Measurements from ENCODE around the gene ERG. TPM values are rescaled to one million over a fixed set of nuclear protein-coding genes. Genes with fewer than 3 reads are reported as not detected.

Gene ERG
- total RNA-seq, 1 donor from 2014 or later = 0.12 TPM

DNA sequence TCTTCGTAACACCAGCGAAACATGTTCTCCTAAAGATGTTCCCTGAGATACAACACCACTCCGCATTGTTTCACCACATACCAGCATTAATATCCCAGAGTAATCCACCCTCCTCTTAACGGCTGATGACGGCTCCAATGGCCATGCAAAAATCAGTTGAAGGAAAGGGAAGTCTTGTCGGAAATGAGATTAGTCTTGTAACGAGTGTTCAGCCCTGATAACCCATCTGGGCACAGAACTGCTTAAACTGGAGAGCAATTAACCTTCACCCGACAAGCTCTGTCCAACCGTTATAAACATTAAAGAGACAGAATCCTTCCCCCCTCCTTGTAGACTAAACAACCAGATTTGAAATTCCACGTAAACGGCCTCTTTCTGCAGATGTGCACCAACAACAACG lies 21.9 kb downstream of the ERG start:
- intact Hi-C loops (cut with micrococcal nuclease) = no loop called here
- H3K36me3 Mint-ChIP-seq (ENCODE audit: low read depth) = no peaks in the 10 kb centered on the region
- H3K9me3 Mint-ChIP-seq = no peaks in the 10 kb centered on the region
- H3K27me3 Mint-ChIP-seq = peaks cover 70% of the 10 kb centered on the region
- H3K4me1 Mint-ChIP-seq = peaks cover 9% of the 10 kb centered on the region
- DNase-seq = no peak
- no peak overlapping the region for H3K27ac Mint-ChIP-seq
- no peak overlapping the region for H3K4me3 Mint-ChIP-seq

DNA sequence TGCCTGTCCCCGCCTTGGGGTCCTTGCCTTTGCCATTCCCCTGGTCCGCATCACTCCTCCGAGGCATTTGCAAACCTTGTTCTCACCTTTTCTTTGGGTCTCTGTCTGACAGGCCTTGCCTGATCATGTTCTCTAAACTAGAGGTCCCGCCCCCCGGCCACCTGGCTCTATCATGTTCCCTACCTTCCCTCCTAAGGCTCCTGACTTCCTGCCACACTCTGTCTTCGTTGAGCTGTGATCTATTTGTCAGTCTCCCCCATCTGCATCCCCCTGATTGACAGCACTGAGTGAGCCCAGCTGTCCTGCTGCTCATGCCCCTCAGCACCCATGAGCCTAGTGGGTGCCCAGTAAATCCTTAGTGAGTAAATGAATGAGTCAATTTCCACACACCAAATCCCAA lies 22.8 kb downstream of the ERG start:
- intact Hi-C loops (cut with micrococcal nuclease) = no loop called here
- DNase-seq = no peak

DNA sequence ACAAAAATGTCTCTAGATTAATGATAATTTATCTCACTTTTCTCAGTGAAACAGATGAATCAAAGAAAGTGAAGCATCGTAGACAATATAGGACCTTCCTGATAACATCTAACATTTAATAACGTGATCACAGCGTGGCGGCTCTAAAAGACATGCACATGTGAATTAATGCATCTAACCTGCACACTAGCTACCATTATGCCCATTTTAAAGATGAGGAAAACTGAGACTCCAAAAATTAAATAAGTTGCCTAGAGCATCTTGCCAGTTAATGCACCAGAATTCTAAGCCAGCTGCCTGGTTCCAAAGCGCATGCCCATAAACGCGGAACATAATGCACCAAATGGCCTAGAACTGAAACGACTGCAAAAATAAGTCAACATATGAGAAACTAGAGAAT lies 23.5 kb downstream of the ERG start:
- intact Hi-C loops (cut with micrococcal nuclease) = no loop called here
- Mint-ChIP-seq H3K27me3 (peaks cover 67% of the 10 kb centered on the region), H3K4me3 (no peak overlapping the region), H3K36me3 (ENCODE audit: low read depth) (no peaks in the 10 kb centered on the region), H3K27ac (no peak overlapping the region), H3K9me3 (no peaks in the 10 kb centered on the region), H3K4me1 (peaks cover 9% of the 10 kb centered on the region)
- no peak for DNase-seq

More for the DNA sequence above, 22.8 kb downstream of the ERG start:
- H3K36me3 Mint-ChIP-seq (ENCODE audit: low read depth) = no peaks in the 10 kb centered on the region
- H3K4me3 Mint-ChIP-seq = no peak overlapping the region
- H3K9me3 Mint-ChIP-seq = no peaks in the 10 kb centered on the region
- H3K27me3 Mint-ChIP-seq = peaks cover 70% of the 10 kb centered on the region
- H3K4me1 Mint-ChIP-seq = peaks cover 9% of the 10 kb centered on the region
- no peak overlapping the region for H3K27ac Mint-ChIP-seq

GRCh38 chr21:38474124-38474523 lies 24.2 kb downstream of the ERG start:
- H3K4me3 Mint-ChIP-seq = no peak overlapping the region
- peaks cover 60% of the 10 kb centered on the region for H3K27me3 Mint-ChIP-seq

GRCh38 chr21:38472412-38473108 lies 25.7 kb downstream of the ERG start:
- Mint-ChIP-seq H3K27me3 (peaks cover 49% of the 10 kb centered on the region), H3K36me3 (ENCODE audit: low read depth) (no peaks in the 10 kb centered on the region), H3K9me3 (peaks cover 3% of the 10 kb centered on the region), H3K4me1 (no peaks in the 10 kb centered on the region), H3K4me3 (no peak overlapping the region), H3K27ac (no peak overlapping the region)
- intact Hi-C loops (cut with micrococcal nuclease) = no loop called here
- no peak for DNase-seq

More at GRCh38 chr21:38474124-38474523, 24.2 kb downstream of the ERG start:
- intact Hi-C loops (cut with micrococcal nuclease) = no loop called here
- no peaks in the 10 kb centered on the region for H3K36me3 Mint-ChIP-seq (ENCODE audit: low read depth)
- H3K27ac Mint-ChIP-seq = no peak overlapping the region
- peaks cover 7% of the 10 kb centered on the region for H3K4me1 Mint-ChIP-seq
- H3K9me3 Mint-ChIP-seq = peaks cover 2% of the 10 kb centered on the region
- DNase-seq = no peak

DNA sequence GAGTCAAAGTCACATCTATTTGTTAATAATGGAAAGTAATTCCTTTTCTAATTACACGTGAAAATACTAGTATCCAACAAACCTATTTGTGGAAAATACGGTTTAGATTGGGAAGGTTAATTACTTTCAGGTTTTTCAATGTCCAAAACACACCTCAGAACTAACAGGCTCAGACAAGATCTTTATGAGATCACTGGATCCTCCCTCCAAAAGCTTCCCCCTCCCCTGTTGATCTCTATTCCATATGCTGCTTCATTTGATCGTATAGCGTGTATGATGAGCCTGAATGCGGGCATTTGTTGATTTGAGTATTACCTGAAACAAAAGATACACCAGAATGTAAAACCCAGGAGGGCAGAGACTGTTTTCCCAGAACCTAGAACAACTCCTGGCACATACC lies 26.5 kb downstream of the ERG start:
- DNase-seq = no peak
- Mint-ChIP-seq H3K27ac (no peak overlapping the region), H3K4me1 (no peaks in the 10 kb centered on the region), H3K36me3 (ENCODE audit: low read depth) (no peaks in the 10 kb centered on the region), H3K4me3 (no peak overlapping the region), H3K27me3 (peaks cover 46% of the 10 kb centered on the region), H3K9me3 (peaks cover 3% of the 10 kb centered on the region)
- intact Hi-C loops (cut with micrococcal nuclease) = no loop called here

DNA sequence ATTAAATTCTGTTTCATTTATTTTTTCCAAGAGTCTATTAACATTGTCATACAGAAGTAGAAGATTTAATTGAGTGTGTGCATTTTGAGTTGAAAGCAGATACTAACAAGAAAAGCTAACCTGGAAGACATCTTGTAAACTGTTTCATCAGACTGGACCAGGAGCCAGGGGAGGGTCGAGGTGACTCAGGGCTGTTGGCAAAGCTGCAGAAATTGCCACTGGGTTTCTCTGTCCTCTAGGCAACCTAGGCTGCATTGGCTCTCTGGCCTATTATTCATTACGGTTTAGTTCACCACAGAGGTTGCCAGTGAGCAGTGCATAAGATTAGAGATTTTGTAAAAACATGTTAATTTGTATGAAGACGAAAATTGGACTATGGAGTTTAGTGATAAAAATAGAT lies 27.5 kb downstream of the ERG start:
- H3K36me3 Mint-ChIP-seq (ENCODE audit: low read depth) = no peaks in the 10 kb centered on the region
- no peak overlapping the region for H3K27ac Mint-ChIP-seq
- no peak overlapping the region for H3K4me3 Mint-ChIP-seq
- intact Hi-C loops (cut with micrococcal nuclease) = no loop called here
- peaks cover 36% of the 10 kb centered on the region for H3K27me3 Mint-ChIP-seq
- H3K4me1 Mint-ChIP-seq = no peaks in the 10 kb centered on the region
- peaks cover 3% of the 10 kb centered on the region for H3K9me3 Mint-ChIP-seq
- DNase-seq = no peak

- no peaks in the 10 kb centered on the region for H3K4me1 Mint-ChIP-seq
- intact Hi-C loops (cut with micrococcal nuclease) = no loop called here
- H3K27me3 Mint-ChIP-seq = peaks cover 25% of the 10 kb centered on the region
- DNase-seq = no peak
- H3K4me3 Mint-ChIP-seq = no peak overlapping the region
- H3K9me3 Mint-ChIP-seq = peaks cover 3% of the 10 kb centered on the region
- no peaks in the 10 kb centered on the region for H3K36me3 Mint-ChIP-seq (ENCODE audit: low read depth)
- H3K27ac Mint-ChIP-seq = no peak overlapping the region
Observed at GRCh38 chr21:38469642-38470041, 28.6 kb downstream of the ERG start.

DNA sequence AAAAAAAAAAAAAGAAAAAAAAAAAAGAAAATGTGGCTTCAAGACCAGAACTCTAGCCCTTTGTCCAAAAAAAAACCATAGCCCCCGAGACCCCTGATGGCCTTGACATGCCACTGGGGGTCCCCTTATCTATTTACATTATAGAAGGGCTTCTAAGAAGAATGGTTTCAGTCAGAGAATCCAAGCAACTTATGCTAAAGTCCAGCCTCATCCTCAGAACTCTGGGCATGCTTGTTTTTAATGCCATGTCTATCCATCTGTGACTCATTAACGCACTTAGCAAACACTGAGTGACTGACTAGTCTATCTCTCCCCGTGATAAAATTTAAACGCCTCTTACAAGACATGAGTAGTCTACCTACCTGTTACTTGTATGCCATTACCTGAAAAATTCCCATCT lies 29.3 kb downstream of the ERG start:
- Mint-ChIP-seq H3K4me3 (no peak overlapping the region), H3K27me3 (peaks cover 20% of the 10 kb centered on the region), H3K9me3 (peaks cover 3% of the 10 kb centered on the region), H3K27ac (no peak overlapping the region), H3K36me3 (ENCODE audit: low read depth) (no peaks in the 10 kb centered on the region), H3K4me1 (no peaks in the 10 kb centered on the region)
- DNase-seq = no peak
- intact Hi-C loops (cut with micrococcal nuclease) = no loop called here

GRCh38 chr21:38467911-38468310 lies 30.4 kb downstream of the ERG start:
- peaks cover 13% of the 10 kb centered on the region for H3K27me3 Mint-ChIP-seq

DNA sequence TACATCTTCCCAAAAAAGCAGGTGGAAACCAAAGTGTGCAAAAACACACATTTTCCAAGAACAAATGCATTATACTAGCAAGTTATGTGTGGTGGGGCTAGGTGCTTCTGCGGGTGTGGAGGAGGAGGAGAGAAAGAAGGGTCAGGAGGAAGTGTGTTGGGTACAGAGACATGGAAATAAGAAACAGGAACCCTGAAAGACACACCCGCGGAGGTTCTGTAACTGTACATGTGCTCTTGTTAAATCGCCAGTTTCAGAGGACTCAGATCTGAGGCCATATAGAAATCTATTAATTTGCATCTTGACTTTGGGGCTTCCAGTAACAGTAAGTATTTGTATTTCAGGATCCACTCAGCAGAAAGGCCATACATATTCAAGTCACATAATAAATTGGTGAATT lies 30.9 kb downstream of the ERG start:
- intact Hi-C loops (cut with micrococcal nuclease) = no loop called here
- no peaks in the 10 kb centered on the region for H3K4me1 Mint-ChIP-seq
- no peak overlapping the region for H3K4me3 Mint-ChIP-seq
- H3K9me3 Mint-ChIP-seq = peaks cover 3% of the 10 kb centered on the region
- H3K27ac Mint-ChIP-seq = no peak overlapping the region
- DNase-seq = no peak
- H3K36me3 Mint-ChIP-seq (ENCODE audit: low read depth) = no peaks in the 10 kb centered on the region
- H3K27me3 Mint-ChIP-seq = peaks cover 9% of the 10 kb centered on the region

More at GRCh38 chr21:38467911-38468310, 30.4 kb downstream of the ERG start:
- peaks cover 3% of the 10 kb centered on the region for H3K9me3 Mint-ChIP-seq
- no peak for DNase-seq
- no peak overlapping the region for H3K4me3 Mint-ChIP-seq
- intact Hi-C loops (cut with micrococcal nuclease) = no loop called here
- H3K36me3 Mint-ChIP-seq (ENCODE audit: low read depth) = no peaks in the 10 kb centered on the region
- H3K4me1 Mint-ChIP-seq = no peaks in the 10 kb centered on the region
- no peak overlapping the region for H3K27ac Mint-ChIP-seq

DNA sequence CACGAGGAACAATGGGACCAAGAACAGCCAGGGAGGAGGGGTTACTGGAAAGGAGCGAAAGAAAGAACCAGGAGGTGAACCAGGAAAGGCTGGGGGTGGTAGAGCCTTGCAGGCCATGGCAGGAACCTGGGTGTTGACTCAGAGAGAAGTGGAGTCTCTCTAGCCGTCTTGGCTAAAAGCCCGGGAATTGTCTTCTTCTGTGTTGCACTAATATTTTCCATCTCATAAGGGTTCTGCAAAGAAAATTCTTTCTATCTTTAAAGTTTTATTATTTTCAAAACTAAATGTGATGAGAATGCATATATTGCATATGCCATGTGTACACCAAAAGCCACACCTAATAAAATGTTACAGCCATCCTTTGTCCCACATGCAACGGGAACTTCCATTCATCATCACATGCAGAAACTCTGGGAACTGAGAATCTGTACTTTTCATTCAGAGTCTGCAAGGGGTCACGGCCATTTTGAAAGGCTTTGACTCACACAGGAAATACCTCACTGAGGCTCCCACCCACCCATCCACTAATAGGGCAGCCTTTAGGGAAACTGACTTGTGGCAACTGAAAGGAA lies 38.0 kb downstream of the ERG start:
- DNase-seq = no peak
- intact Hi-C loops (cut with micrococcal nuclease) = no loop called here
- no peaks in the 10 kb centered on the region for H3K36me3 Mint-ChIP-seq (ENCODE audit: low read depth)
- H3K9me3 Mint-ChIP-seq = no peaks in the 10 kb centered on the region
- no peaks in the 10 kb centered on the region for H3K4me1 Mint-ChIP-seq
- H3K27ac Mint-ChIP-seq = no peak overlapping the region
- H3K27me3 Mint-ChIP-seq = no peaks in the 10 kb centered on the region
- no peak overlapping the region for H3K4me3 Mint-ChIP-seq

DNA sequence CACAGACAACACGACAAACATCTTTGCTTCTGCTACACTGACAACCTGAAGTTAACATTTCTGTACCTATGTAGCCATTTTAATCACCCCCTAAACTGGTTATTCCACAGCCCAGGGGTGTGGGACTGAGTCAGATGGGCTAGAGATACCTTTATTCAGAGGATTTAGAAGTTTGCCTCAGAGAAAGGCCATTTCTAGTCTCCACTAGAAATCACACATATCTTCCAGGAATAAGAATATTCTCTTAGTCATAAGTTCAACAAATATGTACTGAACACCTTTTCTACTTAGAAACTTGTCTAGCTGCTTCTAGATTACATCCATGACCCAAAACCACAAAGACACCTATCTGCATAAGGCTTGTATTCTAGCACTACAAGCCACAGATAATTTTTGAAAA lies 38.8 kb downstream of the ERG start:
- Mint-ChIP-seq H3K27me3 (no peaks in the 10 kb centered on the region), H3K27ac (no peak overlapping the region), H3K36me3 (ENCODE audit: low read depth) (no peaks in the 10 kb centered on the region), H3K9me3 (no peaks in the 10 kb centered on the region), H3K4me1 (no peaks in the 10 kb centered on the region), H3K4me3 (no peak overlapping the region)
- no peak for DNase-seq
- intact Hi-C loops (cut with micrococcal nuclease) = no loop called here

DNA sequence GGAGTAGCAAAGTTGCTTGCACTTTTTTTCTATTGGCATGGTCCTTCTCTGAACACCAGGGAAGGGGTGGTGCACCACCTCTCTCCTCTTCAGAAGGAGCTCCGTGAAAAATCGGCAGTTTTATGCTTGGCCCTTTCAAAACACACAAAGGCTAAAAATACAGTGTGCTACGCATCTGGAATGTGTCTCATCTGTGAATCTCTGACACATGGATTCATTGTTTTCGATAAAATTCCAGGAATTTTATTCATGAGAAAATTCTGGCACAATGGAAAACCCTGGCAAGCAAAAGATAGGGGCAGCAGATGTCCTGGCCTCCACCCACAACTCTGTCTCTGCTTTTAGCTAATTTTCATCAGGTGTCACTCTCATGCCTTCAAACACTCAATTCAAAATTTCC lies 42.9 kb downstream of the ERG start:
- no peaks in the 10 kb centered on the region for H3K9me3 Mint-ChIP-seq
- intact Hi-C loops (cut with micrococcal nuclease) = no loop called here
- no peak for DNase-seq
- H3K36me3 Mint-ChIP-seq (ENCODE audit: low read depth) = no peaks in the 10 kb centered on the region
- H3K4me3 Mint-ChIP-seq = no peak overlapping the region
- H3K27me3 Mint-ChIP-seq = peaks cover 1% of the 10 kb centered on the region
- H3K27ac Mint-ChIP-seq = no peak overlapping the region
- no peaks in the 10 kb centered on the region for H3K4me1 Mint-ChIP-seq

- Mint-ChIP-seq H3K9me3 (no peaks in the 10 kb centered on the region), H3K27me3 (peaks cover 2% of the 10 kb centered on the region)
- intact Hi-C loops (cut with micrococcal nuclease) = no loop called here
Observed at GRCh38 chr21:38454702-38455101, 43.6 kb downstream of the ERG start.

More at GRCh38 chr21:38454702-38455101, 43.6 kb downstream of the ERG start:
- Mint-ChIP-seq H3K27ac (no peak overlapping the region), H3K4me3 (no peak overlapping the region), H3K4me1 (no peaks in the 10 kb centered on the region), H3K36me3 (ENCODE audit: low read depth) (no peaks in the 10 kb centered on the region)
- no peak for DNase-seq

Data from activated CD4-positive, alpha-beta T cell treated with anti-CD3 and anti-CD28 coated beads, Interleukin-2, amount 10 ng/mL, durations not matched to agents 24 days and 14 days (primary cell).